ENCODE results near the gene DRAXIN. TPM values are rescaled to one million over a fixed set of nuclear protein-coding genes. Genes with fewer than 3 reads are reported as not detected.

DRAXIN gene
- total RNA-seq, 1 donor = not detected

DNA sequence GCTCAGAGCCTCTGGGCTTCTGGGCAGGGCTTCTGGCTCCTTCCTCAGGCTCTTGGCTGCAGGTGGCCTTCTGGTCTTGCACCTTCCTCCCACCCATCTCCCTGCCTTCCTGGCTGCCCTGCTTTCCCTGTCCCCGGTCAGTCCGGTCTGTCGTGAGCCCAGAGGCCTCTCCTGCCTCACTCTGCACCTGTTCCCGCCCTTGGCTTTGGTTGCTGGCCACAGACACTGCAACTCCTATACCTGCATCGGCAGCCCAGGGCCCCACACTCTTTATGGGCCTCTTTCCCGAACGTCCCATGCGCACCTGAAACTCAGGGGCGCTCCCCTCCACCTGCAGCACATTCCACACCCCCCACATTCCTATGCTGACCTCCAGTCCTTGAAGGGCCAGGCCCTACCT is 45.2 kb upstream of the DRAXIN start:
- H3K4me3 ChIP-seq (ENCODE audit: low read depth, low read length) = no peak overlapping the region
- TF ChIP-seq, protein P1, sequence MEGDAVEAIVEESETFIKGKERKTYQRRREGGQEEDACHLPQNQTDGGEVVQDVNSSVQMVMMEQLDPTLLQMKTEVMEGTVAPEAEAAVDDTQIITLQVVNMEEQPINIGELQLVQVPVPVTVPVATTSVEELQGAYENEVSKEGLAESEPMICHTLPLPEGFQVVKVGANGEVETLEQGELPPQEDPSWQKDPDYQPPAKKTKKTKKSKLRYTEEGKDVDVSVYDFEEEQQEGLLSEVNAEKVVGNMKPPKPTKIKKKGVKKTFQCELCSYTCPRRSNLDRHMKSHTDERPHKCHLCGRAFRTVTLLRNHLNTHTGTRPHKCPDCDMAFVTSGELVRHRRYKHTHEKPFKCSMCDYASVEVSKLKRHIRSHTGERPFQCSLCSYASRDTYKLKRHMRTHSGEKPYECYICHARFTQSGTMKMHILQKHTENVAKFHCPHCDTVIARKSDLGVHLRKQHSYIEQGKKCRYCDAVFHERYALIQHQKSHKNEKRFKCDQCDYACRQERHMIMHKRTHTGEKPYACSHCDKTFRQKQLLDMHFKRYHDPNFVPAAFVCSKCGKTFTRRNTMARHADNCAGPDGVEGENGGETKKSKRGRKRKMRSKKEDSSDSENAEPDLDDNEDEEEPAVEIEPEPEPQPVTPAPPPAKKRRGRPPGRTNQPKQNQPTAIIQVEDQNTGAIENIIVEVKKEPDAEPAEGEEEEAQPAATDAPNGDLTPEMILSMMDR (IDR thresholded peaks at IDR 0.05; ENCODE audit: insufficient read depth, low read depth, low read length) = no peak
- no peak for DNase-seq (ENCODE audit: low read depth)

- H3K4me3 ChIP-seq (ENCODE audit: low read depth, low read length) = no peak overlapping the region
- TF ChIP-seq, protein P1 (IDR thresholded peaks at IDR 0.05; ENCODE audit: insufficient read depth, low read depth, low read length) = no peak
- DNase-seq (ENCODE audit: low read depth) = no peak
Measured at GRCh38 chr1:11647333-11647732, 44.2 kb upstream of the DRAXIN start.

DNA sequence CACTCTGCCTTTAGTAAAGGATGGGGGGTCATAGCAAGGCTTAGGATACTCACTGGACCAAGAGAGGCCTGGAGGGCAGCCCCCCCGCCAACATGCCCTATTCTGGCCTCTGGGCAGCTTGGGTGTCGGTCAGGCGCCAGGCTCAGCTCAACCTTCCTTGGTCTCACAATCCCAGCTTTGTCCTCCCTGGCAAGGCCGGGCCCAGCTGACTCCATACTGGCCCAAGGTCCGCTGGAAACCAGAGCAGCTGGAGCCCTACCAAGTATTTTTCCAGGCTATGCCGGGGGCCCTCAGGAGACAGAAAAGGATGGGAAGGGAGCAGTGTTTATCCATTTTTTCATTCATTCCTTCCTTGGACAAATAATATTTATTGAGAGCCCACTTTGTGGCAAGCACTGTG is 43.5 kb upstream of the DRAXIN start:
- no peak for DNase-seq (ENCODE audit: low read depth)
- H3K4me3 ChIP-seq (ENCODE audit: low read depth, low read length) = no peak overlapping the region
- TF ChIP-seq, protein P1 (IDR thresholded peaks at IDR 0.05; ENCODE audit: insufficient read depth, low read depth, low read length) = no peak

GRCh38 chr1:11648732-11649158 is 42.8 kb upstream of the DRAXIN start:
- no peak overlapping the region for H3K4me3 ChIP-seq (ENCODE audit: low read depth, low read length)
- DNase-seq (ENCODE audit: low read depth) = no peak
- TF ChIP-seq, protein P1 (IDR thresholded peaks at IDR 0.05; ENCODE audit: insufficient read depth, low read depth, low read length) = no peak

GRCh38 chr1:11649237-11649623 is 42.3 kb upstream of the DRAXIN start:
- no peak overlapping the region for H3K4me3 ChIP-seq (ENCODE audit: low read depth, low read length)
- no peak for DNase-seq (ENCODE audit: low read depth)
- TF ChIP-seq, protein P1 (IDR thresholded peaks at IDR 0.05; ENCODE audit: insufficient read depth, low read depth, low read length) = no peak

- no peak overlapping the region for H3K4me3 ChIP-seq (ENCODE audit: low read depth, low read length)
- DNase-seq (ENCODE audit: low read depth) = no peak
- TF ChIP-seq, protein P1 (IDR thresholded peaks at IDR 0.05; ENCODE audit: insufficient read depth, low read depth, low read length) = no peak
Measured at GRCh38 chr1:11649624-11650330, 41.7 kb upstream of the DRAXIN start.
